Neural cell (in vitro differentiated cells): ENCODE measurements around the gene LYSMD4.

Experiments
- CTCF ChIP-seq: fragments of 450-650 bp; IDR thresholded peaks from 2 replicates; pipeline ENCODE4 v1.5.1; 2014; ENCODE audit warnings: antibody characterized with exemption, mild to moderate bottlenecking, moderate library complexity; ENCODE audit not compliant: poor library complexity, severe bottlenecking
- RAD21 ChIP-seq: fragments of 450-650 bp; conservative IDR thresholded peaks from 2 replicates; pipeline ENCODE4 v1.6.1; 2014; ENCODE audit warnings: antibody characterized with exemption, mild to moderate bottlenecking, moderate library complexity

- TF ChIP-seq CTCF: no peak
- no peak for TF ChIP-seq RAD21
Measured at GRCh38 chr15:99736702-99737101, 3.5 kb upstream of the LYSMD4 start.
